Bronchial epithelial cell (primary cell): ENCODE measurements around the gene SZT2. TPM values are rescaled to one million over a fixed set of nuclear protein-coding genes. Genes with fewer than 3 reads are reported as not detected.

Experiments
- DNase-seq: peaks from one replicate; pipeline ENCODE4 v3.0.0-alpha.2; 2010; ENCODE audit warnings: low read depth
- FAIRE-seq: peaks from 2 replicates; lab custom pipeline; 2011; peaks lifted over from hg19 to GRCh38; lab: Jason Lieb, UNC
- H3K27me3 ChIP-seq: 2 replicates; pipeline ENCODE4 v1.5.1; 2011; ENCODE audit warnings: low read length; ENCODE audit not compliant: control insufficient read depth, insufficient read depth
- H3K36me3 ChIP-seq: 2 replicates; pipeline ENCODE4 v1.5.1; 2011; ENCODE audit warnings: low read length; ENCODE audit not compliant: control insufficient read depth, insufficient read depth
- H3K4me3 ChIP-seq: 2 replicates; pipeline ENCODE4 v1.5.1; 2011; ENCODE audit warnings: mild to moderate bottlenecking, low read depth, low read length, control low read depth
- CTCF ChIP-seq: IDR thresholded peaks from 2 replicates; pipeline ENCODE4 v1.5.1; 2011; ENCODE audit warnings: mild to moderate bottlenecking, moderate library complexity, low read length, control low read depth, inconsistent platforms; ENCODE audit not compliant: insufficient read depth, severe bottlenecking
- total RNA-seq: library from RNA; depleted of rRNA; stranded (reverse); fragments of >200 nt; gene quantifications from 2 replicates; pipeline ENCODE4 v1.2.1, GENCODE V29; 2014

SZT2 gene
- total RNA-seq, 1 donor from 2014 or later = 12.6 TPM

- Histone ChIP-seq H3K4me3 (no peak overlapping the region), H3K36me3 (peaks cover 45% of the 10 kb centered on the region), H3K27me3 (no peaks in the 10 kb centered on the region)
- FAIRE-seq (no peak), DNase-seq (no peak)
- no peak for TF ChIP-seq CTCF
Observed at GRCh38 chr1:43437031-43437973, 47.6 kb downstream of the SZT2 start.

- FAIRE-seq (no peak), DNase-seq (no peak)
- Histone ChIP-seq H3K36me3 (peaks cover 47% of the 10 kb centered on the region), H3K4me3 (no peak overlapping the region), H3K27me3 (no peaks in the 10 kb centered on the region)
- no peak for TF ChIP-seq CTCF
Observed at GRCh38 chr1:43438006-43438405, 48.3 kb downstream of the SZT2 start.

- no peak for DNase-seq
Observed at GRCh38 chr1:43438576-43438952, 48.9 kb downstream of the SZT2 start.

GRCh38 chr1:43438953-43439581, 49.4 kb downstream of the SZT2 start:
- no peak for TF ChIP-seq CTCF
- Histone ChIP-seq H3K4me3 (no peak overlapping the region), H3K27me3 (no peaks in the 10 kb centered on the region), H3K36me3 (peaks cover 47% of the 10 kb centered on the region)
- no peak for FAIRE-seq
- no peak for DNase-seq

More at GRCh38 chr1:43438576-43438952, 48.9 kb downstream of the SZT2 start:
- TF ChIP-seq CTCF = no peak
- peaks cover 46% of the 10 kb centered on the region for H3K36me3 ChIP-seq
- H3K27me3 ChIP-seq = no peaks in the 10 kb centered on the region
- FAIRE-seq = no peak
- H3K4me3 ChIP-seq = no peak overlapping the region

- no peak overlapping the region for H3K4me3 ChIP-seq
- FAIRE-seq (no peak), DNase-seq (no peak)
- peaks cover 48% of the 10 kb centered on the region for H3K36me3 ChIP-seq
- no peaks in the 10 kb centered on the region for H3K27me3 ChIP-seq
- TF ChIP-seq CTCF = no peak
Observed at GRCh38 chr1:43439781-43440180, 50.1 kb downstream of the SZT2 start.
